ENCODE data around the gene P2RX5.
"Not testable (repeated sequence)": the region's sequence is repeated elsewhere in the genome, so short reads cannot be mapped to it uniquely, and the experiment has no call there.

Gene P2RX5, protein sequence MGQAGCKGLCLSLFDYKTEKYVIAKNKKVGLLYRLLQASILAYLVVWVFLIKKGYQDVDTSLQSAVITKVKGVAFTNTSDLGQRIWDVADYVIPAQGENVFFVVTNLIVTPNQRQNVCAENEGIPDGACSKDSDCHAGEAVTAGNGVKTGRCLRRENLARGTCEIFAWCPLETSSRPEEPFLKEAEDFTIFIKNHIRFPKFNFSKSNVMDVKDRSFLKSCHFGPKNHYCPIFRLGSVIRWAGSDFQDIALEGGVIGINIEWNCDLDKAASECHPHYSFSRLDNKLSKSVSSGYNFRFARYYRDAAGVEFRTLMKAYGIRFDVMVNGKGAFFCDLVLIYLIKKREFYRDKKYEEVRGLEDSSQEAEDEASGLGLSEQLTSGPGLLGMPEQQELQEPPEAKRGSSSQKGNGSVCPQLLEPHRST

DNA sequence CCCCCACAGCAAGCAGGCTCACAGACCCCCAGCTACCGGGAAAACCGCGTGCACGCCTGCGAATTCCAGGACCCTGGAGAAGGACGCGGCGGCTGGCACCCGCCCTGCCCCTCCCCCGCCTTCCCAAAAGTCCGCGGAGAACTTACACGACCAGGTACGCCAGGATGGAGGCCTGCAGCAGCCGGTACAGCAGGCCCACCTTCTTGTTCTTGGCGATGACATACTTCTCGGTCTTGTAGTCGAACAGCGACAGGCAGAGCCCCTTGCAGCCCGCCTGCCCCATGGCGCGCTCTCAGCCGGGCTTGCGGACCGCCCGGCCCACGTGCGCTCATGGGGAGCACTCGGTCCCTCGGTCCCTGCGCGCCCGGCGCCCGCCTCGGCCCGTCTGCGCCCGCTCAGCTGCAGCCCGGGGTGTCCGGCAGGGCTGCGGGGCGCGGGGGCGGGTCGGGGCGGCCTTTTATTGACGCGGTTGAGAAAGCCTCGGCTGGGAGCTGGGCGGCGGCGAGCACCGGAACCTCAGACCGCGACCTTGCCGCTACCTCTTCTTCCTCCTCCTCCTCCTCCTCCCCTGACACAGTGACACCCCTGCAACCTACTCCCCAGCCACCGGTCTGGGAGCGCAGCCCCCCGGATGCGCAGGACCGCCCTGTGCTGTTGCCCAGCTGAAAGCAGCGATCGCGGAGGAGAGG lies at the start of gene P2RX5:
Gene P2RX5, minus strand, starts transcription at position 433 of the 689 bp plus-strand sequence. Its CDS starts 150 bp downstream, at position 283.
- no peak for DNase-seq (ENCODE audit: low read depth, low spot score)

DNA sequence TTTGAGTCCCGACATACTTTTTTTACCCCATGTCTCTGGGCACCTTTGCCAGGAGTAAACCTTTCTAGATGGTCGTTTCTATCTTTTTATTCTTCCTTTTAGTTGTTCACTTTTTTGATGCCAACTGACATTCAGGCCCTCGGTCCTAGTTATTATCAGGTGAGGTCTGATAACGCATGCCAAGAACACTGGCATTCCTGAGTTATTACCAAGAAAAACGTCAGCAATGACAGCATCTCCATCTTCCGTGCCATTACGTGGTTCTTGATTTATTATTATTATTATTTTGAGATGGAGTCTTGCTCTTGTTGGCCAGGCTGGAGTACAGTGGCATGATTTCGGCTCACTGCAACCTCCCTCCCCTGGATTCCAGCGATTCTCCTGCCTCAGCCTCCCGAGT lies 49.1 kb upstream of the P2RX5 start:
- DNase-seq (ENCODE audit: low read depth, low spot score): no peak

DNA sequence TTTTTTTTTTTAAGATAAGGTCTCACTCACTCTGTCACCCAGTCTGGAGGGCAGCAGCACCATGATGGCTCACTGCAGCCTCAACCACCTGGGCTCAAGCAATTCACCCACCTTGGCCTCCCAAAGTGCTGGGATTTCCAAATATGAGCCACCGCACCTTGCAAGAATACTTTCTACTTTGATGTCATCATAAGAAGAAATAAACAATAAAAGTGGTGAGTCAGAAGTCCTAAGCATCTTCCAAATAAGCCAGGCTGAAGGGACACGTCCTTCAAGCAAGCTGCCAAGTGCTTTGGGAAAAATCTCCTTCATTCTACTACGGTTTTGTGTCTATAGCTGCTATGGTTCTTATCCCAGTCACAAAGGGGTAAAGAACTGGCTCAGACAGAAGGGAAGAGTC lies 48.1 kb upstream of the P2RX5 start:
- DNase-seq (ENCODE audit: low read depth, low spot score): no peak

DNA sequence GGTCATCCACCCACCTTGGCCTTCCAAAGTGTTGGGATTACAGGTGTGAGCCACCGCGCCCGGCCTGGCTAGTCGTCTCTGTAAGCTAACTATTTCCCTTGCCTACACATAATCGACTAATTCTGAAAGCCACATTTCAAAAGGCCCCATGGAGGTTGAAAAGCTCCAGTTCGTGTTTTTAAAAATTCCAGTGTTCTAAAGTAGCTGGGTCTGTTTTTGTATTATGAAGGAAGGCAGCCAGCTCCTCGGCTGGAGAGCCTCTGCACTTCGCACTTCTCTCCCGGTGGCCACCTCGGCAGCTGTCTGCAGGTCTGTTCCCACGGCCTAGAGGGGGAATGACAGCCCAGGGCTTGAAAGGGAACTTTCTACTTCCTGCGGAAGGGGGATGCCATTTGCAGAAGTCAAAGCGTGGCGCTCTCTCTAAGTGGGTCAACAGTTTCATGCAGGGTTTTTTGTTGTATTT lies 44.7 kb upstream of the P2RX5 start:
- no peak for DNase-seq (ENCODE audit: low read depth, low spot score)

DNA sequence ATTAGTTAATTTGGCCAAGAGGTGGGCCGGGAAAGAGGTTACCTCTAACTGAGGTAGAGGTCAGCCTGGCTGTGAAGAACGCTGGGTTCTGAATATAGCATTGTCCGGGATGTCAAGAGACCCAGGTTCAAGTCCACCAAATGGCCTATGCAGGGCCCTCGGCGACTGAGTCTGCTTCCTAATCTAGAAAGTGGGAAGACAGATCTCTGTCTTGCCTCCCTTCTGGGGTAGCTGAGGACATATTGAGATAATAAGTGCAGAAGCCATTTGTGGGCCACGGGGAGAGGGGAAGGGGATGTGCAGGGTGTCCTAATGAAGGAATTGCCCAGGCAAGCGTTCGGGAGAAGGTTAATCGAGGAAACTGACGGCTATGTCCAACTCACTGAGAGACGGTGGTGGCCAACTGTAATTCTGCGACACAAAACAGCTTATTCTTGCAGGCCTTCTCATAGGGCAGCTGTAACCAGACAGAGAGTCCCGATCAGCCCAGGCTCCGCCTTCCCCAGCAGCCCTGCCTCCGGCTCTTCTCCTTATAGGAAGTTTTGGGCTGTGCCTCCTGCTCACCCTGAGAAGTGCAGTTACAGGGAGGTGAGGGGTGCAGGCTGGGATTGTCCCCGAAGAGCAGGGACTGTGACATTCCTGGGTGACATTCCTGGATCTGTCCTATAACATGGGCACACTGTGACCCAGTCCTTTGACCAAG lies 43.6 kb upstream of the P2RX5 start:
- DNase-seq (ENCODE audit: low read depth, low spot score): no peak

DNA sequence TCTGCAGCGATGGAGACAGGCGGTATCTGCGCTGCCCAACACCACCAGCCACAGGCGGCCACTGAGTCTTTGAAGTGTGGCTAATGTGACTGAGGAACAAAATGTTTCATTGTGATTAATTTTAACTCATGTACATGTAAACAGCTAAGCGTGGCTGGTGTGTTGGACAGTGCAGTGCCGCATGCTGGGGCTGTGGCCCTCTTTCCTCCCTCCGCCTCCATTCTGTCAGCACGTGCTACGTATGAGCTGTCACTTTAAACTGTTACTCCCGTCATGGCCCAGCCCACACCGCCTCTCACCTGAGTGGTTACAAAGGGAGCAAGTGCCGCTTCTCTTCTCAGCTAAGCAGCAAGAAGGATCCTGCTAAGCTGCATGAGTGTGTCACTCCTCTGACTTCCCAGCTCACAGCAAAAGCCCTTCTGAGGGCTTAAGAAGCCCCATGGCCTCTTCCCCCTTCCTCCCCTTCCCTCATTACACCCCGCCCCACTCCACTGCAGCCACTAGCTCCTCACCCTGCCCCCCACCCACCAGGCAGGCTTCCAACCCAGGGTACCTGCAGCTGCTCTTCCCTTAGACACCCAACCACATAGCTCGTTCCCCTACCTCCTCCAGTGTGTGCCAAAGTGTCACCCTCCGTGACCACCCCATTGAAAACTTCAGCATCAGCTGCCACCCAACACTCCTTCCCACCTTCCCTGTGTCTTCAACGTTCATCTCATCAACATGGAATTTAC lies 42.8 kb upstream of the P2RX5 start:
- DNase-seq (ENCODE audit: low read depth, low spot score): peak; percentile 54

DNA sequence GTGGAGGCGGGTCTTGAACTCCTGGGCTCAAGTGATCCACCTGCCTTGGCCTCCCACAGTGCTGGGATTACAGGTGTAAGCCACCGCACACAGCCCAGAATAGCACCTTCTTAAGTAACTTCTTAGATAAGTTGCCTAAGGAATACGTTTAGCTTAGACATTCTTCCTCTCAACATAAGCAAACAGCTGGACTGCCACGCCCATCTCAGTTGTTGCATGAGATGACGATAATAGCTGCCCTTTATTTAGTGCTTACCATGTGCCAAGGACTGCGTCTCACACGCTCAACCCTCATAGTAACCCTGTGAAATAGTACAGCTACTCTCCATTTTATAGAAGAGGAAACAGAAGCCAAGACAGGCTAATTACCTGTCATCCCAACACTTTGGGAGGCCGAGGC lies 39.6 kb upstream of the P2RX5 start:
- DNase-seq (ENCODE audit: low read depth, low spot score): no peak

DNA sequence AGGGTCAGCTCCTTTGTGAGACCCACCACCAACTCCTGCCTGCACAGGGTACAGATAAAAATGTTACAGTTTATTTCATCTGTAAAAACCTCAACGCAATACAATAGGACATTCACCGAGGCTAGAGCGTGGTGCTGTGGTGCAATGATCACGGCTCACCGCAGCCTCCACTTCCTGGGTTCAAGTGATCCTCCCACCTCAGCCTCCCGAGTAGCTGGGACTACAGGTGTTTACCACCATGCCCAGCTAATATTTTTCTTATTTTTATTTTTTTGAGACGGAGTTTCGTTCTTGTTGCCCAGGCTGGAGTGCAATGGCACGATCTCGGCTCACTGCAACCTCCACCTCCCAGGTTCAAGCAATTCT lies 38.9 kb upstream of the P2RX5 start:
- DNase-seq (ENCODE audit: low read depth, low spot score): not testable (repeated sequence)

DNA sequence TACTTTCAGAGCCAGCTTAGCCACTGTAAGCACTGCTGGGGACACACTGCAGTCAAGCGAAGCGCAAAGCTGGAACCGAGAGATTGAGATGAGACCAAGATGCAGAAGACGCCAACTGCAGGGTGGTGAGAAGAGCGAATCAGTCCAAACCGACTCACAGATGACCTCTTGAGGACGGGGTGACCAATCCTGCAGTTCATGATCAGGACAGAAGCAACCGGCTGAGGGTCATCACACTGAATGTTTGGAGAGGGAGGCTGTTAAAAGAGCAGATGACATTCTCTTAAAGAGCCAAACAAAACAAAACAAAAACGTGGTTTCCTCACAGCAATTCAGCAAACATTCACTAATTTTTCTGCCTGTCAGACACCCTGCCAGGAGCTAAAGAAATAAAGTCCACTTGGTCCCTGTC lies 36.3 kb upstream of the P2RX5 start:
- DNase-seq (ENCODE audit: low read depth, low spot score): no peak

DNA sequence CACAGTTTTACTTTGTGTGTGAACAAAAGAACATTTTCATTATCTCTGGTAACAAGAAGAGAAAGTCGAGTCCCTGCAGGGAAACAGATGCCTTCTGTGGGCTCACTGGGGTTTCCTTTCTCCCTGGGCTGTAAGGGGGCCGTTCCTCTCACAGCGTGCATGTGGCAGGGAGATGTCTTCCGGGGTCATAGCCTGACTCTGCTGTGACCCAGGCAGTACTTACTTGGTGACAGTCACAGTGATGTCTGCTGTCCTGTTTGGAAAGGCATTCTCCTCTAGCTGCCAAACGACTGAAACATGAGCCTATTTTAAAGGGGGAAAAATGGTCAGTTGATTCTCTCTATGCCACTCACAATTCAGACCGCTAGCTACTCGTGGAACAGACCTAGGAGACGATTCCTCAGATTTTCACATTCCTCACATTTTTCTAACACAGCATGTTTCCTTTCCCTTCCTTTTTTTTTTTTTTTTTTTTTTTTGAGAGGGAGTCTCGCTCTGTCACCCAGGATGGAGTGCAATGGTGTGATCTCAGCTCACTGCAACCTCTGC lies 35.0 kb upstream of the P2RX5 start:
- no peak for DNase-seq (ENCODE audit: low read depth, low spot score)

DNA sequence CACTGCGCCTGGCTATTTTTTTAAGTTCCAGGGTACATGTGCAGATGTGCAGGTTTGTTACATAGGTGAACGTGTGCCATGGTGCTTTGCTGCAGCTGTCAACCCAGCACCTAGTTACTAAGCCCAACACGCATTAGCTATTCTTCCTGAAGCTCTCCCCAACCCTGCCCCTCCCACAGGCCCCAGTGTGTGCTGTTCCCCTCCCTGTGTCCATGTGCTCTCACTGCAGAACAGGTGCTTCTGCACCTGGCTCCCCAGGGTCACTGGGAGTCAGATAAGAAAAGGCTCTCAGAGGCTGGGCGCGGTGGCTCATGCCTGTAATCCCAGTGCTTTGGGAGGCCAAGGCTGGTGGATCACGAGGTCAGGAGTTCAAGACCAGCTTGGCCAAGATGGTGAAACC lies 33.9 kb upstream of the P2RX5 start:
- DNase-seq (ENCODE audit: low read depth, low spot score): no peak

DNA sequence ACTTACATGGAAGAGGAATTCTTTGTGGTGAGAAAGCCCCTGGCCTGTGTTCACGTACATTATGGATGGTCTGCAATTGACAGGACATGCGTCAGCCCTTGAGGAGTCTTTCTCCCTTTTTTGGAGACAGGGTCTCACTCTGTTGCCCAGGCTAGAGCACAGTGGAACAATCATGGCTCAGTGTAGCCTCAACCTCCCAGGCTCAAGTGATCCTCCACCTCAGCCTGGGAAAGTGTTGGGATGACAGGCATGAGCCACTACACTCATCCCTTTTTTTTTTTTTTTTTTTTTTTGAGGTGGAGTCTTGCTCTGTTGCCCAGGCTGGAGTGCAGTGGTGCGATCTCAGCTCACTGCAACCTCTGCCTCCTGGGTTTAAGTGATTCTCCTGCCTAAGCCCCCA lies 32.1 kb upstream of the P2RX5 start:
- not testable (repeated sequence) for DNase-seq (ENCODE audit: low read depth, low spot score)

DNA sequence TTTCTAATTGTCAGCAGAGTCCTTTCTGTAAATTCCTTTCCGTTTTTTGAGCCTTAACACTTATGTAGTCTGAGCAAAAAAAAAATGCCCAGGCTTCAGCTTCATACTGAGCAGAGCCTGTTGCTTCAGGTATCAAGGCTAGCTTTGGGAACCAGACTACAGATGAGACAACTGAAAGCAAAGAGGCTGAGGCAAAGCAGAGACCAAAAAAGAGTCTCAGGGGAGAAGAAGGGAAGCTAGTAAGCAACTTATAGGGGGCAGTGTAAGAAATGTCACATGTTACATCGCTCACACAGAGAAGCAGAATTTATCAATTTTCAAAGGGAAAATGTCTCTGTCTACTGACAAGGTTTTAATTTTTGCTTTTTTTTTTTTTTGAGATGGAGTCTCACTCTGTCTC lies 31.1 kb upstream of the P2RX5 start:
- no peak for DNase-seq (ENCODE audit: low read depth, low spot score)

DNA sequence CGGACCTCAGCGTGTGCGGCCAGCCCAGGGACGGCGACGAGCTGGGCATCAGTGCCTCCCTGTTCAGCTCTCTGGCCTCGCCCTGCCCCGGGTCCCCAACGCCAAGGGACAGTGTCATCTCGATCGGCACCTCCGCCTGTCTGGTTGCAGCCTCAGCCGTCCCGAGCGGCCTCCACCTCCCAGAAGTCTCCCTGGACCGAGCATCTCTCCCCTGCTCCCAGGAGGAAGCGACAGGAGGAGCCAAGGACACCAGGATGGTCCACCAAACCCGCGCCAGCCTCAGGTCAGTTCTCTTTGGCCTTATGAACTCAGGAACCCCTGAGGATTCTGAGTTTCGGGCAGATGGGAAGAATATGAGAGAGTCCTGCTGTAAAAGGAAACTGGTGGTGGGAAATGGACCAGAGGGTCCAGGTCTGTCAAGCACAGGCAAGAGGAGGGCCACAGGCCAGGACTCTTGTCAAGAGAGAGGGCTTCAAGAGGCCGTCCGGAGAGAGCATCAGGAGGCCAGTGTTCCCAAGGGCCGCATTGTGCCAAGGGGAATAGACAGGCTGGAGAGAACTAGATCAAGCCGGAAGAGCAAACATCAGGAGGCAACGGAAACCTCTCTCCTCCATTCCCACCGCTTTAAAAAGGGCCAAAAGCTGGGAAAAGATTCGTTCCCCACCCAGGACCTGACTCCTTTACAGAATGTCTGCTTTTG lies 28.6 kb upstream of the P2RX5 start:
- no peak for DNase-seq (ENCODE audit: low read depth, low spot score)

DNA sequence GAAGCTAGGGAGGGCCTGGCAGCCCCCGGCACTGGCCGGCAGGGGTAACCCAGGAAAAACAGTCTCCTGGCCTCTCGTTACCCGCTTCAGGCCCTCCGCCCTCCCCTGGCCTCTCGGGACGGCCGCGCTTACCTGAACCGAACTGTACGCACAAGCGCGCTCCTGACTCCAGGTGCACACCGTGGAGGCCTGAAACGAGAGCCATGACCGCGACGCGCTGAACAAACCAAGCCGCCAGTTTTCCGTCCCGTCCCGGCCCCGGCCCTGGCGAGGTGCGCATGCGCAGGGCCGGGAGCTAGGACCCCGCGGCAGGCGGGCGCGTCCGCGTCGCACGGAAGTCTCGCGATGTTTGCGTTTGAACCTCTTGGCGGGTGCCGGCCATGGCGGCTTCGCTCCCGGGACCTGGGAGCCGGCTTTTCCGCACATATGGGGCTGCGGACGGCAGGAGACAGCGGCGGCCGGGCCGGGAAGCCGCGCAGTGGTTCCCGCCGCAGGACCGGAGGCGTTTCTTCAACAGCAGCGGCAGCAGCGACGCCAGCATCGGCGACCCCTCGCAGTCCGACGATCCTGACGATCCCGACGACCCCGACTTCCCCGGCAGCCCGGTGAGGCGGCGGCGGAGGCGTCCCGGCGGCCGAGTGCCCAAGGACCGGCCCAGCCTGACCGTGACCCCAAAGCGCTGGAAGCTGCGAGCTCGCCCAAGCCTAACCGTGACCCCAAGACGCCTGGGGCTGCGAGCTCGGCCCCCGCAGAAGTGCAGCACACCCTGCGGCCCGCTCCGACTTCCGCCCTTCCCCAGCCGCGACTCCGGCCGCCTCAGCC lies 27.8 kb upstream of the P2RX5 start, which contains the start of gene HASPIN:
Gene HASPIN, plus strand, starts transcription at position 348 of the 822 bp plus-strand sequence. Its CDS starts 33 bp downstream, at position 381.
- peak; percentile 85 for DNase-seq (ENCODE audit: low read depth, low spot score)

DNA sequence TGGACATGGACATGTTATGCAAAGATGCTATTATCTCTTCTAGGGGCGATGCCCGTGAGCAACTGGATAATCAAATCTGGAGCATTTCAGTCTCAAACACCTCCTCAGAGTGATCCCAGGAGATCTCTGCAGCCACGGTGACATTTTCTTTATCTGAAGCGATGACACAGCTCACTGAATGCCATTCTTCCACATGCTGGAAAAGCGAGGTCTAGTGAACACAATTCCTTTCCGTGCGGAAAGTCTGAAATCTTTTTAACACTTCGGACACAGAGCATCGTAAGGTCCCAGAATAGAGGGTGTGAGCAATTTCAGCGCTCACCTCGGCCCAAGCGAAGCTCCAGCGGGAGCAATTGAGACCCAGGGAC lies 27.2 kb upstream of the P2RX5 start:
- no peak for DNase-seq (ENCODE audit: low read depth, low spot score)

DNA sequence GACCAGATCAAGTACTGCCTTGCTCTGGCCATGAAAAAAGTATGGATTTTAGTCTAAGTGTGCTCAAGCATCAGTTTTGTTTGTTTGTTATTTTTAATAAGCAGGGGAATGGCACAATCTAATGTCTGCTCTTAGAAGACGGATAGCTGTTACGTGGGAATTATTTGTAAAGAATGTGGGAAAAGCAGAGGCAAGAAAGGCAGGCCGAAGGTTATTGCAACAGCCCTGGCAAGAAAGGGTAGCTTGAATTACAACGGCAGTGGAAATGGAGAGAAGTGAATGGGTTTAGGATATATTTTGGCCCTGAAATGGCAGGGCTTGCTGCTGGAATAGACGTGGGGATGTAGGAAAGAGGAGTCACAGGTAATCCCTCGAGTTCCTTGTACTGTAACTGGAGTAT lies 26.8 kb upstream of the P2RX5 start:
- no peak for DNase-seq (ENCODE audit: low read depth, low spot score)

DNA sequence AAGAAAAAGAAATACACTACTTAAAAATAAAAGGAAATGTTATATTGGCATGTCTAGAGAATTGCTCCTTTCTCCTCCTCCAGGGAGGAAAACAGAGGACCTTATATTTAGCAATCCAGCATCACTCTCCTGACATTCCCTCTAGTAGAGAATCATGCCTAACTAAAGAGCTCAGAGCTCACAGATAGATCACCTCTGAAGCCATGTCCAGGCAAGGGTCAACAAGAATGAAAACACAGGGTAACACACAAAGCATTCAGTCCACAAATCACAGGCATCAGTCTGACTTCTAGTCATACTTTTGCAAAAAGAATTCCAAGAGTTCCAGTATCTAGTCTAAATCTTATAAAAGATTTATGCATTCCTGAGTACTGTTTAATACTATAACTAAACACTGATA lies 23.3 kb upstream of the P2RX5 start:
- no peak for DNase-seq (ENCODE audit: low read depth, low spot score)

DNA sequence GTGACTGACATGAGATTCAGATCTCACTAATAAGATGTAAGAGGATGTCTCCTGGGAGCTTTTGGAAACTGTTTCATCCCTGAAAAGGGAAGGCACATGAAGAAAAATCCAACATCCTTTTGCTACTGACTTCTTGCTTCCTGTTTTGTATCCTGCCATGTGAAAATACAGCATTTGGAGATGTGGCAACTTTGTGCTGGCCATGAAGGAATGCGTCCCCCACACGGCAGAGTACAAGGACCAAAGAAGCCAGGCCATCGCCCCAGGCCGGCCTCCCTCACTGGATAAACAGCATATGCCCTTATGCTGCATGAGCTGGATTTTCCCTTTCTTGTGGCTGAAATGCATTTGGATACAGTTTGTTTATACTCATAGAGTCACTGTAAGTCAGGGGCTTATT lies 22.2 kb upstream of the P2RX5 start:
- no peak for DNase-seq (ENCODE audit: low read depth, low spot score)

DNA sequence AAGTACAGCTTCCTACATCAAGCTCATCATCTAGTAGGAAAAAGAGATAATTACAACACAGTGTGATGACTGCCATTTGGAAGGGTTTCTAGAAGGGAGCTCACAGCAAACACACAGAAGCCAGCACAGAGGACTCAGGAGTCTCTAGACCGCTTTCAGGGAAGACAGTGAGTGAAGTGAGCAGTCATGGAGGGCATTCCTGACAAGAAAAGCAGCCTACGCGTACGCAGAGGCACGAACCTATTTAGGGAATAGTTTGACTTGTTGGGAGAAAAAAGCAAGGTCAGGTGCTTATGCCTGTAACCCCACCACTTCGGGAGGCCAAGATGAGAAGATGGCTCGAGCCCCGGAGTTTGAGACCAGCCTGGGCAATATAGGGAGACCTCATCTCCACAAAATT lies 19.3 kb upstream of the P2RX5 start:
- DNase-seq (ENCODE audit: low read depth, low spot score): no peak

Data from activated CD4-positive, CD25-positive, alpha-beta regulatory T cell treated with anti-CD3 and anti-CD28 coated beads, Interleukin-2, amount 50 U/mL, for 16 hours (primary cell).